ENCODE measurements around the gene ARHGAP27.

The ARHGAP27 gene

GRCh38 chr17:45408611-45409421 is 23.9 kb downstream of the ARHGAP27 start:
- no peak for DNase-seq

GRCh38 chr17:45406107-45406506 is 26.6 kb downstream of the ARHGAP27 start:
- DNase-seq: no peak

- DNase-seq: no peak
These were observed 27.2 kb downstream of the ARHGAP27 start for GRCh38 chr17:45405250-45406086.

GRCh38 chr17:45404870-45405249 is 27.8 kb downstream of the ARHGAP27 start:
- DNase-seq: no peak

GRCh38 chr17:45403906-45404490 is 28.7 kb downstream of the ARHGAP27 start:
- no peak for DNase-seq

GRCh38 chr17:45402916-45403315 is 29.8 kb downstream of the ARHGAP27 start:
- DNase-seq: no peak

GRCh38 chr17:45398800-45399199 is 33.9 kb downstream of the ARHGAP27 start:
- no peak for DNase-seq

GRCh38 chr17:45397796-45398195 is 34.9 kb downstream of the ARHGAP27 start:
- no peak for DNase-seq

- no peak for DNase-seq
These were observed 36.0 kb downstream of the ARHGAP27 start for GRCh38 chr17:45396496-45397205.

GRCh38 chr17:45395569-45396415 is 36.9 kb downstream of the ARHGAP27 start:
- DNase-seq: no peak

GRCh38 chr17:45394913-45395568 is 37.6 kb downstream of the ARHGAP27 start:
- peak; percentile 12 for DNase-seq

- no peak for DNase-seq
These were observed 38.1 kb downstream of the ARHGAP27 start for GRCh38 chr17:45394564-45394912.

- DNase-seq: no peak
These were observed 38.6 kb downstream of the ARHGAP27 start for GRCh38 chr17:45394091-45394490.

GRCh38 chr17:45393411-45393810 is 39.3 kb downstream of the ARHGAP27 start:
- DNase-seq: no peak

- no peak for DNase-seq
These were observed 40.8 kb downstream of the ARHGAP27 start for GRCh38 chr17:45391918-45392317.

- no peak for DNase-seq
These were observed 41.4 kb downstream of the ARHGAP27 start for GRCh38 chr17:45391291-45391690.

GRCh38 chr17:45389354-45389753 is 43.3 kb downstream of the ARHGAP27 start:
- no peak for DNase-seq

GRCh38 chr17:45388604-45389325 is 43.9 kb downstream of the ARHGAP27 start:
- no peak for DNase-seq

- DNase-seq: no peak
These were observed 44.9 kb downstream of the ARHGAP27 start for GRCh38 chr17:45387739-45388138.

- no peak for DNase-seq
These were observed 46.5 kb downstream of the ARHGAP27 start for GRCh38 chr17:45386178-45386577.

All from effector CD8-positive, alpha-beta T cell (primary cell).